SH-SY5Y (cell line): Measurements from ENCODE around the gene SETBP1.

Source experiments
- GATA2 ChIP-seq: IDR thresholded peaks from 2 replicates; pipeline ENCODE4 v1.6.1; 2011; ENCODE audit warnings: mild to moderate bottlenecking, low read depth, low read length
- GATA3 ChIP-seq: IDR thresholded peaks from 2 replicates; pipeline ENCODE4 v1.6.1; 2011; ENCODE audit warnings: low read depth, mild to moderate bottlenecking, low read length, moderate library complexity

GRCh38 chr18:44805176-44805575 lies 124.5 kb downstream of the SETBP1 start:
- TF ChIP-seq GATA2 (no peak), GATA3 (no peak)
